ENCODE results near the gene PRKCE.
"Not testable (repeated sequence)": the region's sequence is repeated elsewhere in the genome, so short reads cannot be mapped to it uniquely, and the experiment has no call there.

PRKCE gene

GRCh38 chr2:45670646-45671045 lies 19.2 kb downstream of the PRKCE start:
- no peak for DNase-seq

- DNase-seq, result no peak
Measured at GRCh38 chr2:45672138-45672537, 20.7 kb downstream of the PRKCE start.

- DNase-seq, result no peak
Measured at GRCh38 chr2:45674035-45674816, 22.8 kb downstream of the PRKCE start.

- no peak for DNase-seq
Measured at GRCh38 chr2:45675263-45675812, 23.9 kb downstream of the PRKCE start.

GRCh38 chr2:45676088-45676487 lies 24.6 kb downstream of the PRKCE start:
- no peak for DNase-seq

- DNase-seq, result no peak
Measured at GRCh38 chr2:45678791-45679348, 27.4 kb downstream of the PRKCE start.

GRCh38 chr2:45680351-45680967 lies 29.0 kb downstream of the PRKCE start:
- no peak for DNase-seq

GRCh38 chr2:45681675-45682074 lies 30.2 kb downstream of the PRKCE start:
- DNase-seq, result no peak

- no peak for DNase-seq
Measured at GRCh38 chr2:45683292-45683691, 31.8 kb downstream of the PRKCE start.

GRCh38 chr2:45684756-45685155 lies 33.3 kb downstream of the PRKCE start:
- no peak for DNase-seq

- DNase-seq, result no peak
Measured at GRCh38 chr2:45685260-45685659, 33.8 kb downstream of the PRKCE start.

GRCh38 chr2:45687964-45688363 lies 36.5 kb downstream of the PRKCE start:
- no peak for DNase-seq

GRCh38 chr2:45688479-45689298 lies 37.2 kb downstream of the PRKCE start:
- DNase-seq, result no peak

GRCh38 chr2:45690231-45690630 lies 38.8 kb downstream of the PRKCE start:
- no peak for DNase-seq

GRCh38 chr2:45691171-45691999 lies 39.9 kb downstream of the PRKCE start:
- DNase-seq, result no peak

GRCh38 chr2:45692566-45692965 lies 41.1 kb downstream of the PRKCE start:
- no peak for DNase-seq

- DNase-seq, result not testable (repeated sequence)
Measured at GRCh38 chr2:45695480-45696007, 44.1 kb downstream of the PRKCE start.

GRCh38 chr2:45696708-45697107 lies 45.2 kb downstream of the PRKCE start:
- no peak for DNase-seq

GRCh38 chr2:45697190-45697589 lies 45.7 kb downstream of the PRKCE start:
- no peak for DNase-seq

GRCh38 chr2:45698554-45698953 lies 47.1 kb downstream of the PRKCE start:
- DNase-seq, result no peak

GRCh38 chr2:45699032-45699658 lies 47.7 kb downstream of the PRKCE start:
- DNase-seq, result no peak
